ENCODE measurements around the gene NXN.

DNA sequence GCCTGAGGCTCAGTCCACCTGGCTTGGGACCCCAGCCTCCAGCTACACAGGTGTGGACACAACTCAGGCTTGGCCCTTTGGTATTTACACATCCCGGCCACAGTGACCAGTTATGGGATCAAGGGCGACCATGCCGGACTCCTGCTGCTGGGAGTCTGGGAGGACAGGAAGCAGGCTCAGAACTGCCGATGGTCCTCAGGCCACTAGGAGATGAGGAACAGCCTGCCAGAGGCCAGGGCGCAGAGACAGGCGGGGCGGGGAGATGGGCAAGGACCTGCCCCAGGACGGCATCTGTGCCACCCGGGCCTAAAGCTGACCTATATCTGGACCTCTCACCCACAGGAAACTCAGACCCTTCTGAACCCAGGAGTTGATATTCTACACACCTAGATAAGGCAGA, 12.5 kb downstream of the NXN start:
- TF ChIP-seq, protein P1, sequence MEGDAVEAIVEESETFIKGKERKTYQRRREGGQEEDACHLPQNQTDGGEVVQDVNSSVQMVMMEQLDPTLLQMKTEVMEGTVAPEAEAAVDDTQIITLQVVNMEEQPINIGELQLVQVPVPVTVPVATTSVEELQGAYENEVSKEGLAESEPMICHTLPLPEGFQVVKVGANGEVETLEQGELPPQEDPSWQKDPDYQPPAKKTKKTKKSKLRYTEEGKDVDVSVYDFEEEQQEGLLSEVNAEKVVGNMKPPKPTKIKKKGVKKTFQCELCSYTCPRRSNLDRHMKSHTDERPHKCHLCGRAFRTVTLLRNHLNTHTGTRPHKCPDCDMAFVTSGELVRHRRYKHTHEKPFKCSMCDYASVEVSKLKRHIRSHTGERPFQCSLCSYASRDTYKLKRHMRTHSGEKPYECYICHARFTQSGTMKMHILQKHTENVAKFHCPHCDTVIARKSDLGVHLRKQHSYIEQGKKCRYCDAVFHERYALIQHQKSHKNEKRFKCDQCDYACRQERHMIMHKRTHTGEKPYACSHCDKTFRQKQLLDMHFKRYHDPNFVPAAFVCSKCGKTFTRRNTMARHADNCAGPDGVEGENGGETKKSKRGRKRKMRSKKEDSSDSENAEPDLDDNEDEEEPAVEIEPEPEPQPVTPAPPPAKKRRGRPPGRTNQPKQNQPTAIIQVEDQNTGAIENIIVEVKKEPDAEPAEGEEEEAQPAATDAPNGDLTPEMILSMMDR (IDR thresholded peaks at IDR 0.05): no peak
- no peak for TF ChIP-seq POLR2A (IDR thresholded peaks at IDR 0.05)
